Trophoblast cell (in vitro differentiated cells and primary cell): ENCODE data around the gene WDR5.

ENCODE experiments used
- DNase-seq, 2 donors: peaks; one replicate each; pipeline ENCODE4 v3.0.0-alpha.2; 2016
- H2AFZ ChIP-seq: 2 replicates; pipeline ENCODE4 v1.6.1; 2013; ENCODE audit warnings: low read length, moderate library complexity, mild to moderate bottlenecking; ENCODE audit not compliant: insufficient read depth, poor library complexity
- H2AK5ac ChIP-seq: 2 replicates; pipeline ENCODE4 v1.6.1; 2013; ENCODE audit warnings: mild to moderate bottlenecking, low read length
- H2BK120ac ChIP-seq: 2 replicates; pipeline ENCODE4 v1.6.1; 2013; ENCODE audit warnings: low read length, mild to moderate bottlenecking, moderate library complexity; ENCODE audit not compliant: insufficient read depth, poor library complexity
- H2BK12ac ChIP-seq: 2 replicates; pipeline ENCODE4 v1.6.1; 2013; ENCODE audit warnings: mild to moderate bottlenecking, low read length, moderate library complexity
- H2BK5ac ChIP-seq: 2 replicates; pipeline ENCODE4 v1.6.1; 2013; ENCODE audit warnings: low read length, low read depth, moderate library complexity, mild to moderate bottlenecking; ENCODE audit not compliant: poor library complexity
- H3K14ac ChIP-seq: 2 replicates; pipeline ENCODE4 v1.6.1; 2013; ENCODE audit warnings: mild to moderate bottlenecking, low read length
- H3K18ac ChIP-seq: 2 replicates; pipeline ENCODE4 v1.6.1; 2013; ENCODE audit warnings: mild to moderate bottlenecking, low read length
- H3K23ac ChIP-seq: 2 replicates; pipeline ENCODE4 v1.6.1; 2013; ENCODE audit warnings: low read length
- H3K27ac ChIP-seq: 2 replicates; pipeline ENCODE4 v1.5.1; 2013; ENCODE audit warnings: low read depth, mild to moderate bottlenecking, inconsistent platforms, low read length, moderate library complexity
- H3K27me3 ChIP-seq: 2 replicates; pipeline ENCODE4 v1.6.1; 2013; ENCODE audit warnings: inconsistent platforms, mild to moderate bottlenecking, low read length, moderate library complexity; ENCODE audit not compliant: insufficient read depth
- H3K36me3 ChIP-seq, 2 experiments: 1 replicate in 1 of 2; 2 replicates in 1 of 2; pipeline ENCODE4 v1.6.1; 2013; ENCODE audit warnings: low read length in 2 of 2, mild to moderate bottlenecking in 2 of 2, moderate library complexity in 1 of 2; ENCODE audit not compliant: insufficient read depth in 2 of 2, control insufficient read depth in 1 of 2
- H3K4ac ChIP-seq: 2 replicates; pipeline ENCODE4 v1.6.1; 2013; ENCODE audit warnings: low read depth, mild to moderate bottlenecking, low read length, moderate library complexity
- H3K4me1 ChIP-seq, 2 experiments: 1 replicate in 1 of 2; 2 replicates in 1 of 2; pipeline ENCODE4 v1.6.1; 2013; ENCODE audit warnings: low read length in 2 of 2, mild to moderate bottlenecking in 2 of 2, moderate library complexity in 1 of 2; ENCODE audit not compliant: insufficient read depth in 2 of 2, control insufficient read depth in 1 of 2
- H3K4me2 ChIP-seq: 2 replicates; pipeline ENCODE4 v1.6.1; 2013; ENCODE audit warnings: inconsistent platforms, mild to moderate bottlenecking, low read length, moderate library complexity
- H3K4me3 ChIP-seq: 2 replicates; pipeline ENCODE4 v1.5.1; 2013; ENCODE audit warnings: mild to moderate bottlenecking, low read depth, low read length, inconsistent platforms
- H3K79me1 ChIP-seq: one replicate; pipeline ENCODE4 v1.6.1; 2013; ENCODE audit warnings: low read length
- H3K79me2 ChIP-seq: 2 replicates; pipeline ENCODE4 v1.6.1; 2013; ENCODE audit warnings: low read length, mild to moderate bottlenecking; ENCODE audit not compliant: control insufficient read depth, insufficient read depth, poor library complexity
- H3K9ac ChIP-seq: 2 replicates; pipeline ENCODE4 v1.6.1; 2013; ENCODE audit warnings: mild to moderate bottlenecking, low read length
- H3K9me3 ChIP-seq: 2 replicates; pipeline ENCODE4 v1.6.1; 2013; ENCODE audit warnings: low read depth, mild to moderate bottlenecking, control low read depth, inconsistent platforms, low read length; ENCODE audit not compliant: insufficient read depth
- H4K12ac ChIP-seq: 2 replicates; pipeline ENCODE4 v1.6.1; 2013; ENCODE audit warnings: low read depth, mild to moderate bottlenecking, low read length, moderate library complexity
- H4K8ac ChIP-seq: 2 replicates; pipeline ENCODE4 v1.6.1; 2013; ENCODE audit warnings: low read depth, mild to moderate bottlenecking, low read length, moderate library complexity
- H4K91ac ChIP-seq: one replicate; pipeline ENCODE4 v1.6.1; 2013; ENCODE audit warnings: low read depth, mild to moderate bottlenecking, low read length, moderate library complexity
- WGBS: extraction: QIAGEN DNeasy Blood & Tissue Kit; methylation state at CpG from one replicate; pipeline ENCODE4 v1.1.7; 2013; ENCODE audit warnings: missing lambda C conversion rate; ENCODE audit not compliant: insufficient read length, insufficient coverage; ENCODE audit errors: extremely low coverage; 5-methylcytosine and 5-hydroxymethylcytosine counted together

WDR5 gene

DNA sequence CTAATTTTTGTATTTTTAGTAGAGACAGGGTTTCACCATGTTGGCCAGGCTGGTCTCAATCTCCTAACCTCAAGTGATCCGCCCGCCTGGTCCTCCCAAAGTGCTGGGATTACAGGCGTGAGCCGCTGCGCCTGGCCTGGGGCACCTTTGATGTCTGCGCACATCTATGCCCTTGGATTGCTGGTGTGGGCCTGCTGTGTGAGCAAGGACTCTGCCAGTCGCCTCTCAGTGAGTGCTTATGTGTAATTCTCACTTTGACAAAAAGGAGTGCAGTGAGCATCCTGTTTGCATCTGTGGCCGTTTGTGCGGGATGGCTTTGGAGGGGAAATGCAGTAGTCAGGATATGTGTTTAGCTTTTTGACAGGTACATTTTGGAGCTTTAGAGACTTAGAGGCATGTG is 9.4 kb downstream of the WDR5 start:
- Histone ChIP-seq H2BK5ac (no peak overlapping the region), H4K8ac (no peak overlapping the region), H3K79me2 (no peaks in the 10 kb centered on the region), H3K9ac (no peak overlapping the region), H3K79me1 (no peaks in the 10 kb centered on the region), H3K23ac (no peak overlapping the region), H3K14ac (no peak overlapping the region), H4K12ac (no peak overlapping the region), H3K4me1 (no peaks in the 10 kb centered on the region), H4K91ac (no peak overlapping the region), H3K27ac (no peak overlapping the region), H3K4ac (no peak overlapping the region), H3K9me3 (peaks cover 4% of the 10 kb centered on the region), H3K18ac (no peak overlapping the region), H3K4me3 (no peak overlapping the region), H3K36me3 (peaks cover 72 to 79% of the 10 kb centered on the region in 2 experiments), H2BK120ac (no peak overlapping the region), H2AK5ac (no peak overlapping the region), H3K27me3 (no peaks in the 10 kb centered on the region), H2AFZ (no peak overlapping the region), H2BK12ac (no peak overlapping the region), H3K4me2 (no peak overlapping the region)
- no CpG with 5 or more reads among the region's 9 CpGs for WGBS
- DNase-seq: no peak

DNA sequence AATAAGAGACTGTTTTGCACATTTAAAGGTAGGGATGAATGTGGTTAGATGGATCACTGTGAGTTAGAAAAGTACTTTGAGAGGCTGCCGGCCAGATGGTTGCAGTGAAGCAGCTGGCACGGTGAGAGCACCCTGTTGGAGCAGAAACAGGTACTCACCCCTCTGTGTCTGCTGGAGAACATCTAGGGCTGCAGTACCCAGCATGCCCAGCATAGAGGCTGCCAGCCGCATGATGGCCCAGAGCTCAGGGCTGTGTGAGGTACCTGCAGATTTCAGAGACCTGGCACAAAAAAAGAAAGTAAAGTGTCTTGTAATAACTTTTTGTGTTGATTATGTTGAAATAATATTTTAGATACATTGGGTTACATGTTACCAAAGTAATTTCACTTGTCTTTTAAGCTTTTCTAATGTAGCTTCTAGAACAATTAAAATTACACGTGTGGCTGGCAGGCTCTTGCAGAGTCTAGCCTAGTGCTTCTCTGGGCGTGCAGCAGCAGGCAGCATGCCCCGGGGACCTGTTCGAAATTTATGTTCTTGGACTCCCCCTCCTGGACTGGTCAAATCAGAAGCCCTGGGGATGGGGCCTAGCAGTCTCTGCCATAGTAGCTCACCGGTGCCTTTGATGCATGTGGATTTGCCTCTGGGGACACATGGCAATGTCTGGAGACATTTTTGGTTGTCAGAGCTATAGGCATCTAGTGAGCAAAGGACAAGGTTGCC is 11.1 kb downstream of the WDR5 start:
- Histone ChIP-seq H3K79me2 (no peaks in the 10 kb centered on the region), H3K36me3 (peaks cover 68 to 77% of the 10 kb centered on the region in 2 experiments), H3K23ac (no peak overlapping the region), H3K18ac (no peak overlapping the region), H3K4me1 (no peaks in the 10 kb centered on the region), H2AK5ac (no peak overlapping the region), H4K91ac (no peak overlapping the region), H3K79me1 (no peaks in the 10 kb centered on the region), H3K4ac (no peak overlapping the region), H2AFZ (no peak overlapping the region), H2BK120ac (no peak overlapping the region), H3K9me3 (peaks cover 2% of the 10 kb centered on the region), H4K12ac (no peak overlapping the region), H2BK5ac (no peak overlapping the region), H2BK12ac (no peak overlapping the region), H3K27me3 (no peaks in the 10 kb centered on the region), H3K4me2 (no peak overlapping the region), H3K9ac (no peak overlapping the region), H3K14ac (no peak overlapping the region), H3K27ac (no peak overlapping the region), H3K4me3 (no peak overlapping the region), H4K8ac (no peak overlapping the region)
- no peak for DNase-seq
- WGBS: no CpG with 5 or more reads among the region's 8 CpGs

DNA sequence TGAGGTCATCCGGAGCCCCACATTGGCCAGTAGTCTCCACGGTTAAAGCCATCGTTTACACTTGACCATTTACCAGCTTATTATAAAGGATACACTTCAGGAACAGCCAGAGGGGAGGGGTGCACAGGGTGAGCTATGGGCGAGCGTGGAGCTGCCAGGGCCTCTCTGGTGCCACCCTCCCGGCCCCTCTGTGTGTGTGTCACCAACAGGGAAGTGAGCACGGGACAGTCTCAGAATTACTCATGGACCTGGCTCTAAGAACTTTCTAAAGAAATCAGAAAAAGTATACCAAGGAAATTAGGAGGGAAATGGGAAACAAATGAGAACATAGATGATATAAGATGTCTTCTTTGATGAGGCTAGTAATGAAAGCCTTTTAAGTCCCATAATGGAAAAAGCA is 13.5 kb downstream of the WDR5 start:
- no peak overlapping the region for H4K12ac ChIP-seq
- H3K4me3 ChIP-seq: no peak overlapping the region
- H2BK5ac ChIP-seq: no peak overlapping the region
- no peaks in the 10 kb centered on the region for H3K79me1 ChIP-seq
- no peak overlapping the region for H3K27ac ChIP-seq
- WGBS: no CpG with 5 or more reads among the region's 7 CpGs
- H2AK5ac ChIP-seq: no peak overlapping the region
- no peak overlapping the region for H4K8ac ChIP-seq
- H2BK12ac ChIP-seq: no peak overlapping the region
- H3K9me3 ChIP-seq: peaks cover 2% of the 10 kb centered on the region
- H2BK120ac ChIP-seq: no peak overlapping the region
- H3K4ac ChIP-seq: no peak overlapping the region
- no peaks in the 10 kb centered on the region for H3K79me2 ChIP-seq
- no peak overlapping the region for H3K18ac ChIP-seq
- no peak overlapping the region for H2AFZ ChIP-seq
- DNase-seq: no peak
- H4K91ac ChIP-seq: no peak overlapping the region
- no peaks in the 10 kb centered on the region for H3K4me1 ChIP-seq
- no peaks in the 10 kb centered on the region for H3K27me3 ChIP-seq
- no peak overlapping the region for H3K14ac ChIP-seq
- H3K4me2 ChIP-seq: no peak overlapping the region
- H3K36me3 ChIP-seq: peaks cover 76 to 82% of the 10 kb centered on the region in 2 experiments
- no peak overlapping the region for H3K9ac ChIP-seq
- H3K23ac ChIP-seq: no peak overlapping the region

DNA sequence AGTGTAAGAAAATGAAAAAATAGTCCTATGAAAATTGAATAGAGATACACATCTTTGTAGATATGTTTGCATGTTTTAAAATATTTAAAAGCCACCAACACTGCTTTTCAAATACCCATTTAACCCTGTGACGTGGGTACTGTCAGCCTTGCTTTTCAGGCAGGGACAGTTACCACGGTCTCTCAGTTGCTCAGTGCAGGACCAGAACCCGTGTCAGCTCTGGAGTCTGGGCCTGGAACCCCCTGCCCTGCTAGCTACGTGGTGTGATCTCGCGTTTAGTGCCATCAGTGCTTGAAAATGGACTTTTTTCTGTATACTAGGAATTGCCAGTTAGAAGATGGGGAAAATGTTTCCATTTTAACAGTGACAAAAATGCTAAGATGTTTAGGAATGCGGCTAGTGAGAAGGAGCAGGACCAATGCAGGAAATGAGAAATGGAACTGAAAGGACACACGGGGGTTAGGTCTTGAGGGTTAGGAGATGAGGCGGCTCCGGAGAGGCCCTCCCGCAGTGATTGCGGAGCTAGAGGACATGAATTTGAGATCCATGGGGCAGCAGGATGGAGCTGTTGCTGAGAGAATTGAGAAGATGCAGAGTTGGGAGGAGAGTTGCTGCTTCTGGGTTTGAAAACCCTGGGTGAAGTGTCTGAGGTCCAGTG is 14.8 kb downstream of the WDR5 start:
- H3K4me1 ChIP-seq: no peaks in the 10 kb centered on the region
- H3K4me2 ChIP-seq: no peak overlapping the region
- H2AK5ac ChIP-seq: no peak overlapping the region
- no peaks in the 10 kb centered on the region for H3K79me1 ChIP-seq
- H2AFZ ChIP-seq: no peak overlapping the region
- H3K9ac ChIP-seq: no peak overlapping the region
- no peak overlapping the region for H3K23ac ChIP-seq
- no peak overlapping the region for H3K4ac ChIP-seq
- no peak for DNase-seq
- no peak overlapping the region for H4K91ac ChIP-seq
- peaks cover 75 to 85% of the 10 kb centered on the region in 2 experiments for H3K36me3 ChIP-seq
- no peaks in the 10 kb centered on the region for H3K27me3 ChIP-seq
- WGBS: no CpG with 5 or more reads among the region's 12 CpGs
- H3K14ac ChIP-seq: no peak overlapping the region
- H2BK5ac ChIP-seq: no peak overlapping the region
- H3K27ac ChIP-seq: no peak overlapping the region
- H4K8ac ChIP-seq: no peak overlapping the region
- H4K12ac ChIP-seq: no peak overlapping the region
- no peaks in the 10 kb centered on the region for H3K79me2 ChIP-seq
- H2BK120ac ChIP-seq: no peak overlapping the region
- H3K4me3 ChIP-seq: no peak overlapping the region
- H3K18ac ChIP-seq: no peak overlapping the region
- H3K9me3 ChIP-seq: peaks cover 2% of the 10 kb centered on the region
- no peak overlapping the region for H2BK12ac ChIP-seq
